HG03280 (cell line): ENCODE measurements around the gene ARVCF.

Experiments used
- ATAC-seq: cut with Tn5 transposase; IDR thresholded peaks from one replicate; pipeline ENCODE4 v1.9.1; 2021; ENCODE audit warnings: mild to moderate bottlenecking, moderate library complexity; ENCODE audit not compliant: unreplicated experiment

ARVCF gene

DNA sequence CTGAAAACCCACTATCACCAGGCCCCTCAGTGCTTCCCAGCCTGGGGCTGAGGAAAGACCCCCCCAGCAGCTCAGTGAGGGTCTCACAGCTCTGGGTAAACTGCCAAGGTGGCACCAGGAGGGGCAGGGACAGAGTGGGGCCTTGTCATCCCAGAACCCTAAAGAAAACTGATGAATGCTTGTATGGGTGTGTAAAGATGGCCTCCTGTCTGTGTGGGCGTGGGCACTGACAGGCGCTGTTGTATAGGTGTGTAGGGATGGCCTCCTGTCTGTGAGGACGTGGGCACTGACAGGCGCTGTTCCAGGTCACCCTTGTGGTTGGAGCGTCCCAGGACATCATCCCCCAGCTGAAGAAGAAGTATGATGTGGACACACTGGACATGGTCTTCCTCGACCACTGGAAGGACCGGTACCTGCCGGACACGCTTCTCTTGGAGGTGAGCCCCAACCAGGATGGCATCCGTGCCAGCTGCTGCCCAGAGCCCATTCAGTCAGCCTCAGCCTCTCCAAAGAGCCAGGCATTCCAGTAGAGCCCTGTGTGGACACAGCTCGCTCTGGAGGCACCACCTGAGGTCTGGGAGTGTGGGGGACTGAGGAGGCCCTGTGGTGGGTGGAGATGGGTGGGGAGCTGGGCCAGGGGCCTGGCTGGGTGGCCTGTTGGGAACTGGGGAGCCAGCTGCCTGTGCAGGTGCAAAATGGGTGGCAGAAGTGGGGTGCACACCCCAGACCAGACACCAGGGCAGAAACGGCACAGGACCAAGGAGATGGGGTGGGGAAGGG lies 52.6 kb downstream of the ARVCF start:
- no peak for ATAC-seq

GRCh38 chr22:19962909-19963806 lies 53.5 kb downstream of the ARVCF start:
- ATAC-seq, result no peak

GRCh38 chr22:19962246-19962908 lies 54.2 kb downstream of the ARVCF start:
- no peak for ATAC-seq

GRCh38 chr22:19961868-19962245 lies 54.8 kb downstream of the ARVCF start:
- ATAC-seq, result no peak

GRCh38 chr22:19961201-19961580 lies 55.4 kb downstream of the ARVCF start:
- no peak for ATAC-seq

DNA sequence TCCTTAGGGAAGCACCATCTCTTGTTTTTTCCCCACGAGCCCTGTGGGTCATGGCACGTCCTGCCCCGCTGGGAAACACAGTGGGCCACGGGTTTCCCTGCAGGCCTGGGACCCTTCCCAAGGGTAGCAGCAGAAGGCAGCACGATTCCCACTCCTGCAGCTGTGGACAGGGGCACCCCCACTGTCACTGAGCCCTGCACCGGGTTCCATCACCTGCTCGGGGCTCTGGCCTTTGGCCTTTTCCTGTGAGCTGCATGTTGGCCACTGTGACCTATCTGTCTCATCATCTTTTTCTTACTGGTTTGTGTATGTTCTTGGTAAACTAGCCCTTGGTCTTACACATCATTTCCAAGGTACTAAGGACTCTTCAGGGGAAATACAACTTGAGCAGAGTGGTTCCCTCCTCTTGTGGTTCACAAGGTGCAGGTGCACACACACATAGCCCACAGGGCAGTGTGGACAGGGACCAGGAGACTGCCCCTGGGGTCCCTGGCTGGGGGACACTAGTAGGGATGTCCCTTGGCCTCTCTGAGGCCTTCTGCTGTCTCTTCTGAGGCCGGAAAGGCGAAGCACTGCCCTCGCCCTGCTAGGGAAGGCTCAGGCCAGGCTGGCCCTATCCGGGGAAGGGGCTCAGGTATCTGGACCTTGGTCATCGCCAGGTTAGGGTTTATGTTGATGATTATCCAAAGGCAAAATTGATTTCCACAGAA lies 56.0 kb downstream of the ARVCF start:
- ATAC-seq, result no peak

- no peak for ATAC-seq
Measured at GRCh38 chr22:19959587-19960490, 56.8 kb downstream of the ARVCF start.

DNA sequence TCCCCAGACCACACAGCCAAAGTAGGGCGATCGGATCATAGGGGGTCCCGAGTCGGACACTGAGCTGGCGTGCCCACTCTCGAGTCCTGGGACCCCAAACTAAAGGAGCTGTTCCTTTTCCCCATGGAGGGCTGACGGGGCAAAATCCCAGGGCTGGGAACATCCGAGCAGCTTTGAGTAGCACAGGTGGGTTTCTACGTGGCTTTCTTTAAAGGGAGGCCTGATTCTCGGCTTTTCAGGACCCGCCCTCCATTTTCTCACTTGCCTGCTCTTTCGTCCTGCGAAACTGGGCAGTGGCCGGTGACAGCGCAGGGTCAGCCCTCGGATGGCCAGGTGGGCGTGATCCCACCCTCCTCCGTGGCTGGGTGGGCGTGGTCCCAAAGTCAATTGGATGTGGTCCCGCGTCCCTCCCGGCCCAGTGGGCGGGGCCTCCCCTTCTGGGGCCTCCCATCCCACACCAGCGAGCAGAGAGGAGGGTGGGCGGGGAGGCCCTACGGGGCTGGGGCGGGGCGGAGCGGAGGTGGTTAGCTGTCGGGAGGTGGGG lies 57.5 kb downstream of the ARVCF start:
- ATAC-seq, result no peak

- ATAC-seq, result no peak
Measured at GRCh38 chr22:19958083-19959042, 58.3 kb downstream of the ARVCF start.

- no peak for ATAC-seq
Measured at GRCh38 chr22:19957445-19957844, 59.2 kb downstream of the ARVCF start.

DNA sequence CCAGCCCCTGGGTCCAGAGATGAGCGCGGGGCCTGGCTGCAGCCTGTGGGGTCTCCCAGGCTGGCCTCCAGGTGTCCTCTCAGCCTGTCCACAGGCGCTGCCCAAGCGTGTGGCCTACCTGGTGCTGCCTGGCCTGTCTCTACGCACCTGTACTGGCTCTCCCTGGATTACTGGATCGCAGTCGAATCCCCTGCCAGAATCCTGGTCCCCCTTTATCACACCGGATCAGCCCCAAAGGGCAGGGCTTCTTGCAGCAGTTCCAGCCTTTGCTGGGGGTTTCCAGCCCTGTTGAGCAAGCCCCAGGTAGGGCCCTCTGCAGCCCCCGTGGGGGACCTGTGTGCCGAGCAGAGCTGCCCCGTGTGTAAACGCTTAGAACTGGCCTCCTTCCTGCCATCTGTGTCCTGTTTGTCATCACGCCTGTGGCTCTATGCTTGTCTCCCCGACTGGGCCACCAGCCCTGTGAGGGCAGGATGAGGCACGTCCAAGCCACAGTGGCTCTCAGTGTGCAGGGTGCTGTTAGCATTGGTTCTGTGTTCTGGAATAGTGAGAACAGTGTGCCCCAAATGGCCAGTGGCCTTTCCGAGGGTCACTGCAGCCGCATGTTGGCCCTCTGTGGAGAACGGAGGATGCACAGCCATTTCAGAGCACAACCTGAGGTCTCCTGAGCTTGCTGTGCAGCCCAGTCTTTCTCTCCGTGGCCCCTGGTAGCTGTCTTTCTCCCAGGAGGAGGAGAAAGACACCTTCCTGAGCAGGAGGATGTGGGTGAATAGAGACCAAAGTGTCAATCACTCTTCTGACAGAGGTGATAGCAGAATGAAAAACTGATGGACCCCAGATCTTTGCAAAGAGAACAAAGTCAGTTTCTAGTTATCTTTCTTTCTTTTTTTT lies 61.1 kb downstream of the ARVCF start:
- no peak for ATAC-seq

GRCh38 chr22:19951346-19951745 lies 65.3 kb downstream of the ARVCF start:
- ATAC-seq, result no peak

- no peak for ATAC-seq
Measured at GRCh38 chr22:19948057-19948760, 68.4 kb downstream of the ARVCF start.

DNA sequence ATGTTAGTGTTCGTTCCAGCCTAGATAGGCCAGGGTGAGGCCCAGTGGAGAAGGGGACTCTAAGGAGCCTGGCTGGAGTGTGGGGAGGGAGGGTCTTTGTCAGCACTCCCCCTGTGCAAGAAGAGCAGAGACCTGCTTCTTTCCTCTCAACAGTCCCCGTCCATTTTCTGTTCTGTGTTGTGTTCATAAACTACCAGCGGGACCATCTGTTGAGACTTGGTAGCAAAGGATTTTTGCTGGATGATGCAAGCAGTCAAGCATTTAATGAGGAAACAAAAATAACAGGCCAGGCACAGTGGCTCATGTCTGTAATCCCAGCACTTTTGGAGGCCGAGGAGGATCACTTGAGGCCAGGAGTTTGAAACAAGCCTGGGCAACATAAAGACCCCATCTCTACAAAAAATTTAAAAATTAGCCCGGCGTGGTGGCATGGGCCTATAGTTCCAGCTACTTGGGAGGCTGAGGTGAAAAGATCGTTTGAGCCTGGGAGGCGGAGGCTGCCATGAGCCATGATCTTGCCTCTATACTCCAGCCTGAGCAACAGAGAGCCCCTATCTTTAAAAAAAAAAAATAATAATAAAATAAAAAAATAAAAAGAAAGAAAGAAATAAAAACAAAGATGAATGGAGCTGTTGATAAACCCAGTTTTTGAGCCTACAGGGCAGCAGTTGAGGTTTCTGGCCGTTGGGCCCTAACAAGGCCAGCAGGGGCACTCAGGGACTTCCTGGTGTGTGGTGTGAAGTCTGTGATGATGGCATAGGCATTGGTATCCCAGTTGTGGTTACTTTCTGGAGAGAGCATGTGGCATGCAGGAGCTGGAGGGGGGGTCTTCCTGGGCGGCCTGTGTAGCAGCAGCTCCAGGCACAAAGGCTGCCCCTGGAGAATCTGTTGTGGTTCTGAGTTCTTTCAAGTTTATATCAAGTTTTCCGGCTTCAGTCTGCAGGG lies 73.3 kb downstream of the ARVCF start:
- ATAC-seq, result no peak

- ATAC-seq, result no peak
Measured at GRCh38 chr22:19942157-19943081, 74.2 kb downstream of the ARVCF start.
